Measurements from ENCODE around the gene SPRY4.

DNA sequence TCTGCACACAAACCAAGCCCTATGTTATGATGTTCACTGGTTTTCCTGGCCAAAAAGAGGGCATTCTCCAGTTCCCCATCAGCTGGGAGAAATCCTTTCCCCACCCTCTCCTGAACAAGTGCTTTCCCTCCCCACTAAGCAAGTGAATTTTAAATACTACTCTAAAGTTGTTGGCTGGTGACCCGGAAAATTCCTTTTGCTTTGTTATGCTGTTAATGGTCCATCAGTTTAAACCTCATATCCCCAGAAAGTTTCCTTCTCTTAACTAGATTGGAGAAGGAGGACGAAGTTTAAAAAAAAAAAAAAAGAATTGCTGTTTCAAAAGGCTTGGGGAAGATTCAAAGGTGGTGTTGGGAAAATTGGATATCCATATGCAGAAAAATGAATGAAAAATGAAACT, 21.9 kb upstream of the SPRY4 start:
- TF ChIP-seq ZC3H10 (CRISPR knock-in tag; IDR thresholded peaks at IDR 0.05), result no peak
- TF ChIP-seq, protein P1, sequence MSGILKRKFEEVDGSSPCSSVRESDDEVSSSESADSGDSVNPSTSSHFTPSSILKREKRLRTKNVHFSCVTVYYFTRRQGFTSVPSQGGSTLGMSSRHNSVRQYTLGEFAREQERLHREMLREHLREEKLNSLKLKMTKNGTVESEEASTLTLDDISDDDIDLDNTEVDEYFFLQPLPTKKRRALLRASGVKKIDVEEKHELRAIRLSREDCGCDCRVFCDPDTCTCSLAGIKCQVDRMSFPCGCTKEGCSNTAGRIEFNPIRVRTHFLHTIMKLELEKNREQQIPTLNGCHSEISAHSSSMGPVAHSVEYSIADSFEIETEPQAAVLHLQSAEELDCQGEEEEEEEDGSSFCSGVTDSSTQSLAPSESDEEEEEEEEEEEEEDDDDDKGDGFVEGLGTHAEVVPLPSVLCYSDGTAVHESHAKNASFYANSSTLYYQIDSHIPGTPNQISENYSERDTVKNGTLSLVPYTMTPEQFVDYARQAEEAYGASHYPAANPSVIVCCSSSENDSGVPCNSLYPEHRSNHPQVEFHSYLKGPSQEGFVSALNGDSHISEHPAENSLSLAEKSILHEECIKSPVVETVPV (CRISPR knock-in tag; IDR thresholded peaks at IDR 0.05), result no peak
- TF ChIP-seq, protein P2, sequence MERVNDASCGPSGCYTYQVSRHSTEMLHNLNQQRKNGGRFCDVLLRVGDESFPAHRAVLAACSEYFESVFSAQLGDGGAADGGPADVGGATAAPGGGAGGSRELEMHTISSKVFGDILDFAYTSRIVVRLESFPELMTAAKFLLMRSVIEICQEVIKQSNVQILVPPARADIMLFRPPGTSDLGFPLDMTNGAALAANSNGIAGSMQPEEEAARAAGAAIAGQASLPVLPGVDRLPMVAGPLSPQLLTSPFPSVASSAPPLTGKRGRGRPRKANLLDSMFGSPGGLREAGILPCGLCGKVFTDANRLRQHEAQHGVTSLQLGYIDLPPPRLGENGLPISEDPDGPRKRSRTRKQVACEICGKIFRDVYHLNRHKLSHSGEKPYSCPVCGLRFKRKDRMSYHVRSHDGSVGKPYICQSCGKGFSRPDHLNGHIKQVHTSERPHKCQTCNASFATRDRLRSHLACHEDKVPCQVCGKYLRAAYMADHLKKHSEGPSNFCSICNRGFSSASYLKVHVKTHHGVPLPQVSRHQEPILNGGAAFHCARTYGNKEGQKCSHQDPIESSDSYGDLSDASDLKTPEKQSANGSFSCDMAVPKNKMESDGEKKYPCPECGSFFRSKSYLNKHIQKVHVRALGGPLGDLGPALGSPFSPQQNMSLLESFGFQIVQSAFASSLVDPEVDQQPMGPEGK (CRISPR knock-in tag; IDR thresholded peaks at IDR 0.05; ENCODE audit: borderline replicate concordance), result no peak
- TF ChIP-seq ZFP3 (CRISPR knock-in tag; IDR thresholded peaks at IDR 0.05), result no peak
- TF ChIP-seq ZNF565 (CRISPR knock-in tag; conservative IDR thresholded peaks at IDR 0.05; ENCODE audit: low read depth), result no peak
- no peak for TF ChIP-seq PPARA (CRISPR knock-in tag; IDR thresholded peaks at IDR 0.05; ENCODE audit: borderline replicate concordance)

All from SK-N-SH treated with all-trans-retinoic acid at 6 μM for 48 hours (cell line).